Mammary epithelial cell (primary cell): Measurements from ENCODE around the gene DLG1.

Experiments used
- CTCF ChIP-seq, 2 donors: IDR thresholded peaks in 1 of 2; conservative IDR thresholded peaks in 1 of 2; 2 replicates each; pipeline ENCODE4 v1.5.1; 2011 to 2012; ENCODE audit warnings: inconsistent platforms in 2 of 2, low read length in 2 of 2, mild to moderate bottlenecking in 2 of 2, control low read depth in 1 of 2, low read depth in 1 of 2; ENCODE audit not compliant: insufficient read depth in 1 of 2; ENCODE audit errors: extremely low read depth in 1 of 2
- EZH2 ChIP-seq: IDR thresholded peaks from 2 replicates; pipeline ENCODE4 v1.6.1; 2012; ENCODE audit warnings: low read length, inconsistent platforms, borderline replicate concordance

- no peak for TF ChIP-seq CTCF (conservative IDR thresholded peaks at IDR 0.05 in 1 of 2, IDR thresholded peaks at IDR 0.05 in 1 of 2; ENCODE audit: extremely low read depth in 1 of 2, insufficient read depth in 1 of 2, low read depth in 1 of 2, low read length in 2 of 2)
- TF ChIP-seq EZH2, result no peak
These were observed 130.9 kb downstream of the DLG1 start for GRCh38 chr3:197167549-197167948.
